ENCODE measurements around the gene PFDN2. TPM values are rescaled to one million over a fixed set of nuclear protein-coding genes. Genes with fewer than 3 reads are reported as not detected.

The PFDN2 gene
- total and polyA plus RNA-seq, 2 experiments from 2014 or later: 45.6 to 352 TPM

- peaks cover 20% of the 10 kb centered on the region for H3K4me1 Mint-ChIP-seq
- H3K36me3 Mint-ChIP-seq (ENCODE audit: low read depth): peaks cover 46% of the 10 kb centered on the region
- H3K4me3 Mint-ChIP-seq: no peak overlapping the region; the same call in 2 of the 3 replicates
- Histone ChIP-seq H3K79me2 (replicated peaks; ENCODE audit: insufficient read depth) (peaks cover 71% of the 10 kb centered on the region), H3F3A (replicated peaks; ENCODE audit: low read depth) (peaks cover 23% of the 10 kb centered on the region), H3K4me3 (no peak overlapping the region), H3K27ac (ENCODE audit: low read depth) (no peak overlapping the region), H3K27me3 (ENCODE audit: insufficient read depth) (no peaks in the 10 kb centered on the region), H3K36me3 (ENCODE audit: insufficient read depth) (peaks cover 25% of the 10 kb centered on the region), H2AFZ (no peak overlapping the region), H4K20me1 (replicated peaks; ENCODE audit: insufficient read depth) (no peaks in the 10 kb centered on the region; the same call in none of the 2 replicates), H3K9me2 (ENCODE audit: insufficient read depth) (no peaks in the 10 kb centered on the region; the same call in 1 of the 2 replicates), H3K4me1 (ENCODE audit: insufficient read depth) (peaks cover 14% of the 10 kb centered on the region), H3K4me2 (no peak overlapping the region)
- DNase-seq (ENCODE audit: low spot score) (no peak), ATAC-seq (no peak)
- H3K9me3 Mint-ChIP-seq: no peaks in the 10 kb centered on the region
- TF ChIP-seq ZNF331 (CRISPR knock-in tag; IDR thresholded peaks at IDR 0.05; ENCODE audit: low read depth): no peak
- no peak for TF ChIP-seq JUNB (IDR thresholded peaks at IDR 0.05; ENCODE audit: unreplicated experiment)
- TF ChIP-seq NANOG (IDR thresholded peaks at IDR 0.05; ENCODE audit: borderline replicate concordance): no peak
- no peak for TF ChIP-seq EZH2 (IDR thresholded peaks at IDR 0.05; ENCODE audit: low read depth, unreplicated experiment)
- TF ChIP-seq CREB1 (CRISPR knock-in tag; IDR thresholded peaks at IDR 0.05; ENCODE audit: low read depth): no peak
- H3K27ac Mint-ChIP-seq: no peak overlapping the region
- peaks cover 3% of the 10 kb centered on the region for H3K27me3 Mint-ChIP-seq (ENCODE audit: insufficient read depth, low read depth, poor library complexity)
Observed at GRCh38 chr1:161128591-161129420, 11.0 kb upstream of the PFDN2 start.

GRCh38 chr1:161127649-161128048 lies 9.8 kb upstream of the PFDN2 start:
- H3K36me3 Mint-ChIP-seq (ENCODE audit: low read depth): peaks cover 57% of the 10 kb centered on the region
- no peak overlapping the region for H3K4me3 Mint-ChIP-seq
- no peak for ATAC-seq
- no peaks in the 10 kb centered on the region; the same call in 1 of the 2 replicates for H3K9me2 ChIP-seq (ENCODE audit: insufficient read depth)
- H3K9me3 Mint-ChIP-seq: no peaks in the 10 kb centered on the region
- no peak overlapping the region for H3K27ac Mint-ChIP-seq
- peaks cover 20% of the 10 kb centered on the region for H3F3A ChIP-seq (replicated peaks; ENCODE audit: low read depth)
- no peak overlapping the region for H3K27ac ChIP-seq (ENCODE audit: low read depth)
- peaks cover 12% of the 10 kb centered on the region for H3K4me1 ChIP-seq (ENCODE audit: insufficient read depth)
- peaks cover 36% of the 10 kb centered on the region for H3K36me3 ChIP-seq (ENCODE audit: insufficient read depth)
- no peak overlapping the region for H2AFZ ChIP-seq
- DNase-seq (ENCODE audit: low spot score): no peak
- no peak overlapping the region for H3K4me3 ChIP-seq
- H3K27me3 ChIP-seq (ENCODE audit: insufficient read depth): no peaks in the 10 kb centered on the region
- peaks cover 68% of the 10 kb centered on the region for H3K79me2 ChIP-seq (replicated peaks; ENCODE audit: insufficient read depth)
- H3K4me1 Mint-ChIP-seq: peaks cover 20% of the 10 kb centered on the region
- peaks cover 7% of the 10 kb centered on the region for H3K27me3 Mint-ChIP-seq (ENCODE audit: insufficient read depth, low read depth, poor library complexity)
- H4K20me1 ChIP-seq (replicated peaks; ENCODE audit: insufficient read depth): no peaks in the 10 kb centered on the region; the same call in none of the 2 replicates
- no peak overlapping the region for H3K4me2 ChIP-seq
- TF ChIP-seq NANOG (IDR thresholded peaks at IDR 0.05; ENCODE audit: borderline replicate concordance) (no peak), ETS1 (IDR thresholded peaks at IDR 0.05) (no peak), REST (IDR thresholded peaks at IDR 0.05; ENCODE audit: unreplicated experiment) (no peak), ZNF114 (CRISPR knock-in tag; IDR thresholded peaks at IDR 0.05) (no peak), ZNF331 (CRISPR knock-in tag; IDR thresholded peaks at IDR 0.05; ENCODE audit: low read depth) (no peak), STAT1 (IDR thresholded peaks at IDR 0.05; ENCODE audit: unreplicated experiment) (no peak), EZH2 (IDR thresholded peaks at IDR 0.05; ENCODE audit: low read depth, unreplicated experiment) (no peak), ZNF462 (CRISPR knock-in tag; IDR thresholded peaks at IDR 0.05) (no peak)
